ENCODE measurements around the gene HMOX1.

HMOX1 gene

DNA sequence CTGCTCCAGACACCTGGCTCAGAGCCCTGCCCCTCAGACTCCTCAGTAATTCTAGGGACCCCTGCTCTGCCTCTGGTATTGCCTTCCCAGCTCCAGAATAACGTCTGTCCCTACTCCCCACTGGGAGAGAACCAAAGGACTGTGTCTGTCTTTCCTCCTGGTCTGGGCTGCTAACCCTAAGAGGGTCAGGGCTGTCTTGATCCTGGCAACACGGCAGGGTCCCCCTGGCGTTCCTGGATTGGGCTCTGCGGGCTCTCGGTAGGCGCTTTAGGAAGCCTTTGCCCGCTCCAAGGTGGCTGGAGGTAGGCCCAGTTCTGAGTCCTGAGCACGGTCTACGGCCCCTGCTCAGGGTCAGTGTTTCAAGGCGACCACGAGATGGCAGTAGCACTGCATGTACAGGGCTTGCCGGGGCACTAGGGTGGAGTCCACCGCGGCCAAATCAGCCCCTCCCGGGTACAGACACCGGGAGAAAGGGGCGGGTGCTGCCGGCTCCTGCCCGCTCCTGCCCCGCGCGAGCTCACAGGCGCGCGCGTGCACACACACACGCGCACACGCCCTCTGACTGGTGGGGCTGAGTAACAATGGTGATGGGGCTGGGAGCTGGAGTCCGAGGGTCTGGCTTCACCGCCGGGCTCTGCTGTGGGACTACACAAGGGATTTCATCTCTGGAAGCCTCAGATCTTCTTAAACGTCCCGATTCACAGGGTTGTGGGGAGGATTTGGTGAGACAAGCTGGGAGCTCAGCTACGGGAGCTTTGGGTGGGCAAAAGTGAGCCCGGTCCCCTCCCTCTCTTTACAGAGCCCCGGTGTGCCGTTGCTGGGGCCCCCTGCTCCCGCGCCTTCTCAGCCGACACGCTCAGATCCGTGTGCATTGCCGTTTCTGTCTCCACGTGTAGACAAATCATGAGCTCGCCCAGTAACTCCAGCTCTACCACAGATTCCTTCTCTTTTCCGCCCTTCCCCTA, 30.1 kb upstream of the HMOX1 start:
- DNase-seq (ENCODE audit: extremely low read depth, low read depth): peak; percentile 82
- H3K4me3 ChIP-seq (replicated peaks; ENCODE audit: low read depth, low read length): peak overlapping the region; percentile 58
- TF ChIP-seq, protein P1, sequence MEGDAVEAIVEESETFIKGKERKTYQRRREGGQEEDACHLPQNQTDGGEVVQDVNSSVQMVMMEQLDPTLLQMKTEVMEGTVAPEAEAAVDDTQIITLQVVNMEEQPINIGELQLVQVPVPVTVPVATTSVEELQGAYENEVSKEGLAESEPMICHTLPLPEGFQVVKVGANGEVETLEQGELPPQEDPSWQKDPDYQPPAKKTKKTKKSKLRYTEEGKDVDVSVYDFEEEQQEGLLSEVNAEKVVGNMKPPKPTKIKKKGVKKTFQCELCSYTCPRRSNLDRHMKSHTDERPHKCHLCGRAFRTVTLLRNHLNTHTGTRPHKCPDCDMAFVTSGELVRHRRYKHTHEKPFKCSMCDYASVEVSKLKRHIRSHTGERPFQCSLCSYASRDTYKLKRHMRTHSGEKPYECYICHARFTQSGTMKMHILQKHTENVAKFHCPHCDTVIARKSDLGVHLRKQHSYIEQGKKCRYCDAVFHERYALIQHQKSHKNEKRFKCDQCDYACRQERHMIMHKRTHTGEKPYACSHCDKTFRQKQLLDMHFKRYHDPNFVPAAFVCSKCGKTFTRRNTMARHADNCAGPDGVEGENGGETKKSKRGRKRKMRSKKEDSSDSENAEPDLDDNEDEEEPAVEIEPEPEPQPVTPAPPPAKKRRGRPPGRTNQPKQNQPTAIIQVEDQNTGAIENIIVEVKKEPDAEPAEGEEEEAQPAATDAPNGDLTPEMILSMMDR (IDR thresholded peaks at IDR 0.05; ENCODE audit: low read depth, low read length, missing control alignments): peak; percentile 50

DNA sequence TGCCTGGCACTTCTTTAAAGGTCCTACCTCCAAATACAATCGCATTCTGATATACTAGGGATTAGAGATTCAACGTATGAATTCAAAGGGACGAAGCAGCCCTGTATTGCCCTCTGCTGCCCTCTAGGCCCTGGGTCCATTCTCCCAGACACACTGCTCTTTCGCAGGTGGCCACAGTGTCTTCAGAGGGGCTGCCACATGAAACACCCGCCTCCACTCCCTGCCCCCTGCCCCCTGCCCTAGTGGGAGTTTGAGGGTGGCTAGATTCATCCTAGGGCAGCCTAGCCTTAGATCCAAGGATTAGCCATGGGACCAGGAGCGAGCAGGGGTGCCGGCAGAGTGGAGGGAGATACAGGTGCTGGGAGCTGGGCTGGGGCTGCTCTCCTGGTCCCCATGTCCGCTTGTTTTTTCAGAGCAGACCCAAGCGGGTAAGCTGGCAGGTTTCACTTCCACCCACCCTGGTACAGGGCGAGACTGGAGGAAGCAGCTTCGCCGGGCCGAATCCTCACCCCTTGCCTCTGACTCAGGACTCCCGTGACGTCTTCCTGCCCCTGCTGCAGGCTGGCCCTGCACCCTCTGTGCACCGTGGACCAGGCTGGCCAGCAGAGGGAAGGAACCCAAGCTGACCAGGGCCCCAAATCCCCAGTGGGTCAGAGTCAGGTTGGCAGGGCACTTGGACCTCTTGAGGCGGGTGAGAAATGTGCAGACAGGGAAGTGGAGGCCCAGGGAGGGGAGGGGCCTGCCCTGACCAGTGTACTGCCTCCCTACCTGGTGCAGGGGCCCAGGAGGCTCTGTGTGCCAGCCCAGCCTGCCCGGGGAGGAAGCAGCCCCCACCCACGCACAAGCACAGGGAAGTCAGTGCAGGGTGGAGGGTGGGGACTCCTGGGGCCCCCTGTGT, 28.4 kb upstream of the HMOX1 start:
- no peak overlapping the region for H3K4me3 ChIP-seq (replicated peaks; ENCODE audit: low read depth, low read length)
- TF ChIP-seq, protein P1 (IDR thresholded peaks at IDR 0.05; ENCODE audit: low read depth, low read length, missing control alignments): no peak
- DNase-seq (ENCODE audit: extremely low read depth, low read depth): no peak

DNA sequence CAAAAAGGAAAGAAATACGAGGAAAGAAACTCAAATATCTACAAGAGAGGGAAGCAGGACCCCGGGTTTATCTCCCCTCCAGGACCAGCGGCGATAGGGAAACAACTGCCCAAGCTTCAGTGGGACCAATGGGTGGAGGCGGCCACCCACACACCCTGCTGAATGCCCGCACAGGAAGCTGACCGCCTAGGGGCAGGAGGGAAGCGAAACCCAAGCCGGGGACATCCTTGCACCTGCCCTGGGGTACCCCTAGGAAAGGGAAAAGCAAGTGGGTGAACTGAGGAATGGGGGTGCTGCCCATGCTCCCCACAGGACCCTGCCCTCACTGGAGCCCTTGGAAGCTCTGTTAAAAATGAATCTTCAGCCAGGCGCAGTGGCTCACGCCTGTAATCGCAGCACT, 27.6 kb upstream of the HMOX1 start:
- no peak overlapping the region for H3K4me3 ChIP-seq (replicated peaks; ENCODE audit: low read depth, low read length)
- no peak for DNase-seq (ENCODE audit: extremely low read depth, low read depth)
- TF ChIP-seq, protein P1 (IDR thresholded peaks at IDR 0.05; ENCODE audit: low read depth, low read length, missing control alignments): no peak

DNA sequence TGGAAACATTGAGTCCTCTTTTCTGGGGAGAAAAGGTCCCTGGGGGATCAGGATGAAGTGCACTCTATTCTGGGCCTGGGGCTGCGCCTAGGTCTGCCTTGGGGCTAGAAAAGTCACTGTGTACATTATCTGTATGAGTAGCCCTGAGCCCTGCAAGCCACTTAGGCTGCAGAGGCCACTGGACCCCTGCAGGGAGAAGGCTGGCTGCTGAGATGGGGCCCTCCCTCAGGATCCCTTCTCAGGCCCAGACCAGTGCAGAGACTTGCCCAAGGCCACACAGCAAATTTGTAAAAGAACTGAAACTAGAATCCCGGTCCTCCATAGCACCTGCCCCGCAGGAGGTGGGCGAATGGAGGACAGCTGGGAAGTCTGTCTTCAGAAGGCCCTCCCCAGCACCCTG, 26.8 kb upstream of the HMOX1 start:
- DNase-seq (ENCODE audit: extremely low read depth, low read depth): no peak
- TF ChIP-seq, protein P1 (IDR thresholded peaks at IDR 0.05; ENCODE audit: low read depth, low read length, missing control alignments): no peak
- H3K4me3 ChIP-seq (replicated peaks; ENCODE audit: low read depth, low read length): no peak overlapping the region

DNA sequence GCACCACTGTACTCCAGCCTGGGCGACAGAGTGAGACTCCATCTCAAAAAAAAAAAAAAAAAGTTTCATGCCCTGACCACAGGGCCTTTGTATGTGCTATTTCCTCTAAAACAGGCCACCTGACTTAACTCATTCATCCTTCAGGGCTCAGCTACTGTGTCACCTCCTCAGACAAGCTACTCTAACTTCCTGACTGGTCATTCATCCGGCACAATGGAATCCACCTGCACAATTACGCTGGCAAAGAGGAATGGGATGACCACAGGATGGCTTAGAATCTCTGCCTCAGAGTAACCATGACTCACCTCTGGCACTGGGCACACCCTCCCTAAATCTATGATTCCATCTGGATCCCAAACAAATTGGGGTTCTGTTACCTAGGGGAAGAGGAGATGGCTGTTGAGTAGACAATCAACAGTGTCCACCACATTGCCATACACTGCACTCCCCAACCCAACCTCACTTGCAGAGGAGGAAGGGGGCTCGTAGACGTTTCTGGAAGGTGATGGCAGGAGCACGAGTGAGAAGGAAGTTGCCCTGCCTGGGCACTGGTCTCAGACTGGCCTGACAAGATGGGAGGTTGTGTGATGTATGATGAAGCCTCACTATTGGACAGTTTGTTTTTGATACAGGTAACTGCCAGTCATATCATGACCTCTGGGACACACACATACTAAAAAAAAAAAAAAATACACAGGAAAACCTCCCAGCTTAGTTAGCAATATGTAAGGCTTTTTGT, 22.8 kb upstream of the HMOX1 start:
- DNase-seq (ENCODE audit: extremely low read depth, low read depth): no peak
- no peak overlapping the region for H3K4me3 ChIP-seq (replicated peaks; ENCODE audit: low read depth, low read length)
- TF ChIP-seq, protein P1 (IDR thresholded peaks at IDR 0.05; ENCODE audit: low read depth, low read length, missing control alignments): no peak

DNA sequence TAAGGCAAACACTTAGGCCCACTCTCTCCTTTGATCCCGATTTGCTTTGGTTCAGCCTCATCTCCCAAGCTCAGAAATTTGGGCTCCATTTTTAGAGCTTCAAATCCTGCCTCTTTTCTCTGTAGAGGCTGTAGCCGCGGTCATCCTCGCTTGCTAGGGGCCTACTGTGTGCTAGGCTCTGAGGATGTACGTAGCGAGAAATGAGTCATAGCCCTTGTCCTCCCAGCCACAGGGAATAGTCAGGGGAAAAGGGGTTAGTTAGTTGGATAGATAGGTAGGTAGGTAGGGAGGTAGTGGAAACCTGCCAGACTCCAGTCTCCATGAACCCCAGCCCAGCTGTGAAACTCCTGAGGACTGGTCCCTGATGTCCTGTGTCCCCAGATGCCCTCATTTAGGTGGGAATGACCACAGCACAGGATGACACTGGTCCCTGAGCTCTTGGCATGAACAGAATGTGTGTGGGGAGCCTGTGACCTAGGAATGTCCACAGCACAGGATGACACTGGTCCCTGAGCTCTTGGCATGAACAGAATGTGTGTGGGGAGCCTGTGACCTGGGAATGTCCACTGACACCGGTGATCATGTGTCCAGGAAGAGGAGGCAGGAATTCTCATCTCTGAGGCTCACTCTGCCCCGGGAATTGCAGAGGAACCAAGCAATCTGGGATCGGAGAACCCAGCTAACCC, 21.4 kb upstream of the HMOX1 start:
- DNase-seq (ENCODE audit: extremely low read depth, low read depth): no peak
- TF ChIP-seq, protein P1 (IDR thresholded peaks at IDR 0.05; ENCODE audit: low read depth, low read length, missing control alignments): no peak
- H3K4me3 ChIP-seq (replicated peaks; ENCODE audit: low read depth, low read length): no peak overlapping the region

Data from HFF-Myc (cell line).